PC-3 (cell line): Measurements from ENCODE around the gene ERCC5. TPM values are rescaled to one million over a fixed set of nuclear protein-coding genes. Genes with fewer than 3 reads are reported as not detected.

Experiments
- ATAC-seq: fragments of 200-7000 bp; cut with Tn5 transposase; 2 replicates; pipeline ENCODE4 v1.9.1; 2020; ENCODE audit warnings: mild to moderate bottlenecking, moderate library complexity
- BruUV-seq: library from RNA; stranded (reverse); fragments of 400-500 nt; replicated peaks from 2 replicates; lab custom pipeline; 2021; lab: Mats Ljungman, UMichigan
- CTCF ChIA-PET: fragments of 300-600 bp; sonication (Branson Sonifier 250); formaldehyde crosslinking; loops from one replicate; lab custom pipeline; 2022; ENCODE audit warnings: antibody characterized with exemption; lab: Charles Lee
- POLR2A ChIA-PET: fragments of 300-600 bp; sonication (Branson Sonifier 250); formaldehyde crosslinking; loops from one replicate; lab custom pipeline; 2022; ENCODE audit warnings: antibody characterized with exemption; ENCODE audit not compliant: unreplicated experiment; lab: Charles Lee
- DNase-seq: peaks from one replicate; pipeline ENCODE4 v3.0.0-alpha.2; 2015
- H2AFZ ChIP-seq: fragments of 300-600 bp; sonication (generic); 2 replicates; pipeline ENCODE4 v1.6.0; 2016; ENCODE audit warnings: antibody characterized with exemption, low read length
- H3F3A ChIP-seq: fragments of 300-600 bp; sonication (generic); one replicate; pipeline ENCODE4 v1.6.0; 2017; ENCODE audit warnings: antibody characterized with exemption, low read length, control low read depth, mild to moderate bottlenecking; ENCODE audit not compliant: unreplicated experiment
- H3K27ac ChIP-seq: fragments of 300-600 bp; sonication (generic); 2 replicates; pipeline ENCODE4 v1.5.1; 2016; ENCODE audit warnings: mild to moderate bottlenecking, low read length
- H3K27me3 ChIP-seq: fragments of 300-600 bp; sonication (generic); 2 replicates; pipeline ENCODE4 v1.6.1; 2016; ENCODE audit warnings: low read length, mixed read lengths
- H3K36me3 ChIP-seq: fragments of 300-600 bp; sonication (generic); 2 replicates; pipeline ENCODE4 v1.6.1; 2016; ENCODE audit warnings: low read depth, mixed run types, low read length, mixed read lengths
- H3K4me1 ChIP-seq: fragments of 300-600 bp; sonication (generic); 2 replicates; pipeline ENCODE4 v1.5.1; 2016; ENCODE audit warnings: low read length; ENCODE audit not compliant: insufficient read depth
- H3K4me2 ChIP-seq: fragments of 300-600 bp; sonication (generic); 2 replicates; pipeline ENCODE4 v1.6.0; 2016; ENCODE audit warnings: low read length
- H3K4me3 ChIP-seq: fragments of 300-600 bp; sonication (generic); 2 replicates; pipeline ENCODE4 v1.5.1; 2016; ENCODE audit warnings: mild to moderate bottlenecking, low read length, mixed read lengths
- H3K79me2 ChIP-seq: fragments of 300-600 bp; sonication (generic); 2 replicates; pipeline ENCODE4 v1.6.1; 2017; ENCODE audit warnings: low read length, mixed read lengths
- H3K9ac ChIP-seq: fragments of 300-600 bp; sonication (generic); 2 replicates; pipeline ENCODE4 v1.6.0; 2016; ENCODE audit warnings: mild to moderate bottlenecking, low read length
- H3K9me2 ChIP-seq: fragments of 300-600 bp; sonication (generic); replicated peaks from 2 replicates; pipeline ENCODE4 v1.6.1; 2016; ENCODE audit warnings: mixed run types, low read length, mixed read lengths
- H3K9me3 ChIP-seq: fragments of 300-600 bp; sonication (generic); 2 replicates; pipeline ENCODE4 v1.6.1; 2016; ENCODE audit warnings: low read length, mixed read lengths
- H4K20me1 ChIP-seq: fragments of 300-600 bp; sonication (generic); 2 replicates; pipeline ENCODE4 v1.6.1; 2016; ENCODE audit warnings: low read length, mixed read lengths
- CTCF ChIP-seq: fragments of 300-600 bp; sonication (generic); conservative IDR thresholded peaks from 2 replicates; pipeline ENCODE4 v1.5.1; 2017; ENCODE audit warnings: antibody characterized with exemption, low read depth, mild to moderate bottlenecking, low read length
- EZH2 ChIP-seq: fragments of 300-600 bp; sonication (generic); IDR thresholded peaks from one replicate; pipeline ENCODE4 v1.6.1; 2017; ENCODE audit warnings: antibody characterized with exemption, mild to moderate bottlenecking, low read length; ENCODE audit not compliant: unreplicated experiment
- EZH2phosphoT487 ChIP-seq: fragments of 300-600 bp; sonication (generic); IDR thresholded peaks from 2 replicates; pipeline ENCODE4 v1.6.1; 2018; ENCODE audit warnings: mild to moderate bottlenecking, antibody characterized with exemption, low read length, borderline replicate concordance
- intact Hi-C: fragments of 100-400 bp; cut with micrococcal nuclease; formaldehyde crosslinking; loops from 2 replicates; pipeline ENCODE4 v1.9.0; 2023
- total RNA-seq: library from RNA; depleted of rRNA; stranded (reverse); fragments of >200 nt; gene quantifications from 2 replicates; pipeline ENCODE4 v1.2.3, GENCODE V29; 2014

ERCC5 gene
- total RNA-seq, 1 experiment from 2014 or later, result 19.3 TPM

GRCh38 chr13:102901615-102902305 lies 55.9 kb downstream of the ERCC5 start:
- TF ChIP-seq EZH2phosphoT487, result no peak
- ChIA-PET CTCF (no interaction called here), POLR2A (no interaction called here)
- no peak overlapping the region for H3K4me2 ChIP-seq
- DNase-seq (peak; percentile 5), ATAC-seq (no peak)
- no peaks in the 10 kb centered on the region for H3K9me3 ChIP-seq
- no peak overlapping the region for H3K27ac ChIP-seq
- no peaks in the 10 kb centered on the region for H3F3A ChIP-seq
- H3K9ac ChIP-seq, result no peak overlapping the region
- BruUV-seq, result no TSS peak
- no peaks in the 10 kb centered on the region for H3K36me3 ChIP-seq
- H4K20me1 ChIP-seq, result no peaks in the 10 kb centered on the region
- H2AFZ ChIP-seq, result no peak overlapping the region
- intact Hi-C loops, result no loop called here
- no peaks in the 10 kb centered on the region for H3K79me2 ChIP-seq
- H3K9me2 ChIP-seq, result no peaks in the 10 kb centered on the region
- no peaks in the 10 kb centered on the region for H3K4me1 ChIP-seq
- H3K27me3 ChIP-seq, result no peaks in the 10 kb centered on the region
- H3K4me3 ChIP-seq, result no peak overlapping the region

GRCh38 chr13:102902789-102903347 lies 57.0 kb downstream of the ERCC5 start:
- no TSS peak for BruUV-seq

GRCh38 chr13:102903659-102904407 lies 58.0 kb downstream of the ERCC5 start:
- Histone ChIP-seq H3K4me1 (no peaks in the 10 kb centered on the region), H3K79me2 (no peaks in the 10 kb centered on the region), H3K4me3 (no peak overlapping the region), H4K20me1 (no peaks in the 10 kb centered on the region), H3K9me2 (no peaks in the 10 kb centered on the region), H3K4me2 (no peak overlapping the region), H2AFZ (no peak overlapping the region), H3K27me3 (no peaks in the 10 kb centered on the region), H3K9me3 (no peaks in the 10 kb centered on the region), H3K27ac (no peak overlapping the region), H3K36me3 (no peaks in the 10 kb centered on the region), H3F3A (no peaks in the 10 kb centered on the region), H3K9ac (no peak overlapping the region)
- ATAC-seq (peak; percentile 46), DNase-seq (peak; percentile 56)
- intact Hi-C loops, result no loop called here
- ChIA-PET CTCF (no interaction called here), POLR2A (no interaction called here)
- TF ChIP-seq EZH2phosphoT487, result no peak
- peak; percentile 74 for TF ChIP-seq CTCF
- no TSS peak for BruUV-seq

More at GRCh38 chr13:102902789-102903347, 57.0 kb downstream of the ERCC5 start:
- H2AFZ ChIP-seq, result no peak overlapping the region
- no peak for TF ChIP-seq EZH2phosphoT487
- no peak for TF ChIP-seq CTCF
- TF ChIP-seq EZH2, result no peak
- no peaks in the 10 kb centered on the region for H4K20me1 ChIP-seq
- CTCF ChIA-PET, result no interaction called here
- intact Hi-C loops, result no loop called here
- H3K9me3 ChIP-seq, result no peaks in the 10 kb centered on the region
- no peaks in the 10 kb centered on the region for H3K9me2 ChIP-seq
- no peak for DNase-seq
- no peaks in the 10 kb centered on the region for H3K27me3 ChIP-seq
- H3K4me3 ChIP-seq, result no peak overlapping the region
- POLR2A ChIA-PET, result no interaction called here
- H3K79me2 ChIP-seq, result no peaks in the 10 kb centered on the region
- H3K36me3 ChIP-seq, result no peaks in the 10 kb centered on the region
- no peak for ATAC-seq
- H3F3A ChIP-seq, result no peaks in the 10 kb centered on the region
- no peak overlapping the region for H3K4me2 ChIP-seq
- H3K9ac ChIP-seq, result no peak overlapping the region
- no peak overlapping the region for H3K27ac ChIP-seq
- no peaks in the 10 kb centered on the region for H3K4me1 ChIP-seq
